PC-9 (cell line): ENCODE measurements around the gene SRSF4.
"Not testable (repeated sequence)": the region's sequence is repeated elsewhere in the genome, so short reads cannot be mapped to it uniquely, and the experiment has no call there.

ENCODE experiments used
- EZH2 ChIP-seq: fragments of 200-600 bp; sonication (generic); IDR thresholded peaks from 2 replicates; pipeline ENCODE4 v1.8.0; 2017; ENCODE audit warnings: antibody characterized with exemption, low read depth
- TF ChIP-seq, protein P1 (sequence below): fragments of 200-600 bp; sonication (generic); conservative IDR thresholded peaks from 2 replicates; pipeline ENCODE4 v1.6.1; 2017; ENCODE audit warnings: mixed run types, antibody characterized with exemption, mild to moderate bottlenecking, moderate library complexity

- TF ChIP-seq, protein P1, sequence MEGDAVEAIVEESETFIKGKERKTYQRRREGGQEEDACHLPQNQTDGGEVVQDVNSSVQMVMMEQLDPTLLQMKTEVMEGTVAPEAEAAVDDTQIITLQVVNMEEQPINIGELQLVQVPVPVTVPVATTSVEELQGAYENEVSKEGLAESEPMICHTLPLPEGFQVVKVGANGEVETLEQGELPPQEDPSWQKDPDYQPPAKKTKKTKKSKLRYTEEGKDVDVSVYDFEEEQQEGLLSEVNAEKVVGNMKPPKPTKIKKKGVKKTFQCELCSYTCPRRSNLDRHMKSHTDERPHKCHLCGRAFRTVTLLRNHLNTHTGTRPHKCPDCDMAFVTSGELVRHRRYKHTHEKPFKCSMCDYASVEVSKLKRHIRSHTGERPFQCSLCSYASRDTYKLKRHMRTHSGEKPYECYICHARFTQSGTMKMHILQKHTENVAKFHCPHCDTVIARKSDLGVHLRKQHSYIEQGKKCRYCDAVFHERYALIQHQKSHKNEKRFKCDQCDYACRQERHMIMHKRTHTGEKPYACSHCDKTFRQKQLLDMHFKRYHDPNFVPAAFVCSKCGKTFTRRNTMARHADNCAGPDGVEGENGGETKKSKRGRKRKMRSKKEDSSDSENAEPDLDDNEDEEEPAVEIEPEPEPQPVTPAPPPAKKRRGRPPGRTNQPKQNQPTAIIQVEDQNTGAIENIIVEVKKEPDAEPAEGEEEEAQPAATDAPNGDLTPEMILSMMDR = not testable (repeated sequence)
- not testable (repeated sequence) for TF ChIP-seq EZH2
Observed at GRCh38 chr1:29131056-29131455, 50.6 kb downstream of the SRSF4 start.
